Spleen (tissue), 11 donors: Measurements from ENCODE around the gene CRYL1. TPM values are rescaled to one million over a fixed set of nuclear protein-coding genes. Genes with fewer than 3 reads are reported as not detected.

ENCODE experiments used
- DNase-seq: peaks from one replicate; pipeline ENCODE4 v3.0.0-alpha.2; 2020
- H3K27ac ChIP-seq, 8 donors: fragments of 200-600 bp; sonication (generic) in 7 of 8; 1 replicate in 4 of 8; 2 replicates in 4 of 8; pipeline versions ENCODE4 v1.5.0 to v1.8.0; 2016 to 2021; ENCODE audit warnings: inconsistent platforms in 4 of 8, mild to moderate bottlenecking in 4 of 8, moderate library complexity in 1 of 8
- H3K27me3 ChIP-seq, 7 donors: fragments of 200-600 bp; sonication (generic) in 6 of 7; replicated peaks in 1 of 7; 1 replicate in 4 of 7; 2 replicates in 3 of 7; pipeline versions ENCODE4 v1.5.0 to v1.8.0; 2016 to 2021; ENCODE audit warnings: inconsistent platforms in 3 of 7, mild to moderate bottlenecking in 1 of 7
- H3K36me3 ChIP-seq, 6 donors: fragments of 200-600 bp; sonication (generic) in 5 of 6; 1 replicate in 4 of 6; 2 replicates in 2 of 6; pipeline versions ENCODE4 v1.5.0 to v1.8.0; 2016 to 2021; ENCODE audit warnings: inconsistent platforms in 2 of 6
- H3K4me1 ChIP-seq, 6 donors: fragments of 200-600 bp; sonication (generic) in 5 of 6; 1 replicate in 3 of 6; 2 replicates in 3 of 6; pipeline versions ENCODE4 v1.5.0 to v1.8.0; 2016 to 2021; ENCODE audit warnings: inconsistent platforms in 3 of 6
- H3K4me3 ChIP-seq, 8 donors: fragments of 200-600 bp; sonication (generic) in 7 of 8; 1 replicate in 4 of 8; 2 replicates in 4 of 8; pipeline versions ENCODE4 v1.5.0 to v1.8.0; 2016 to 2021; ENCODE audit warnings: inconsistent platforms in 4 of 8, mild to moderate bottlenecking in 4 of 8, moderate library complexity in 2 of 8
- H3K9me3 ChIP-seq, 8 donors: fragments of 200-600 bp; sonication (generic) in 7 of 8; 1 replicate in 4 of 8; 2 replicates in 4 of 8; pipeline versions ENCODE4 v1.5.0 to v1.8.0; 2016 to 2021; ENCODE audit warnings: inconsistent platforms in 4 of 8
- POLR2A ChIP-seq, 3 donors: fragments of 450-650 bp; IDR thresholded peaks; one replicate each; pipeline ENCODE4 v1.5.1; 2017; ENCODE audit warnings: antibody characterized with exemption in 3 of 3, mild to moderate bottlenecking in 1 of 3
- POLR2AphosphoS5 ChIP-seq, 3 donors: sonication (generic); formaldehyde crosslinking; IDR thresholded peaks; one replicate each; pipeline ENCODE4 v1.5.1; 2017; ENCODE audit warnings: antibody characterized with exemption in 3 of 3
- WGBS, 5 donors: extraction: QIAGEN DNeasy Blood & Tissue Kit in 3 of 5; methylation state at CpG; one replicate each; pipeline versions ENCODE4 v1.1.5 to v1.1.7; 2013 to 2018; 5-methylcytosine and 5-hydroxymethylcytosine counted together
- intact Hi-C: fragments of 100-400 bp; cut with DNase I; formaldehyde crosslinking; loops from one replicate; pipeline ENCODE4 v1.15.0; 2023; ENCODE audit warnings: low total_unique reads
- polyA plus RNA-seq, 3 donors: library from polyadenylated mRNA; stranded (reverse); fragments of 200-250 nt; gene quantifications; one replicate each; pipeline ENCODE4 v1.2.1, GENCODE V29; 2013
- total RNA-seq, 7 donors: library from RNA; depleted of rRNA in 3 of 7; stranded (reverse); fragments of >200 nt in 3 of 7; fragmentation: NEBNext Ultra II Directional in 4 of 7; extraction: Animal tissue kit (Norgen Biotek cat#: 25700) in 4 of 7; gene quantifications; one replicate each; pipeline versions ENCODE4 v1.1.0 to v1.2.1, GENCODE V29; 2016 to 2021
- TF ChIP-seq, protein P1 (sequence below), 11 experiments: fragments of 200-600 bp in 7 of 11; fragments of 450-650 bp in 4 of 11; sonication (generic) in 4 of 11; IDR thresholded peaks in 8 of 11; conservative IDR thresholded peaks in 3 of 11; 1 replicate in 7 of 11; 2 replicates in 4 of 11; pipeline versions ENCODE4 v1.4.0 to v1.8.0; 2016 to 2021; ENCODE audit warnings: antibody characterized with exemption in 11 of 11, inconsistent platforms in 4 of 11, mild to moderate bottlenecking in 1 of 11
- donor health status: healthy with polysubstance abuse.
- donor health status: DM: no; HTN: no; CAD: no; lungs with moderate emphysema.
- donor health status: DM: no; HTN: no; CAD: no.
- donor health status: Bipolar disorder and iron deficiency.
- donor health status: healthy.
- donor health status: DM: no; HTN: no; CAD: no.
- donor health status: DM: yes; HTN: yes; CAD: no.

Gene CRYL1
- total and polyA plus RNA-seq, 10 donors = 13.5 to 46.5 (median 29.0) TPM

DNA sequence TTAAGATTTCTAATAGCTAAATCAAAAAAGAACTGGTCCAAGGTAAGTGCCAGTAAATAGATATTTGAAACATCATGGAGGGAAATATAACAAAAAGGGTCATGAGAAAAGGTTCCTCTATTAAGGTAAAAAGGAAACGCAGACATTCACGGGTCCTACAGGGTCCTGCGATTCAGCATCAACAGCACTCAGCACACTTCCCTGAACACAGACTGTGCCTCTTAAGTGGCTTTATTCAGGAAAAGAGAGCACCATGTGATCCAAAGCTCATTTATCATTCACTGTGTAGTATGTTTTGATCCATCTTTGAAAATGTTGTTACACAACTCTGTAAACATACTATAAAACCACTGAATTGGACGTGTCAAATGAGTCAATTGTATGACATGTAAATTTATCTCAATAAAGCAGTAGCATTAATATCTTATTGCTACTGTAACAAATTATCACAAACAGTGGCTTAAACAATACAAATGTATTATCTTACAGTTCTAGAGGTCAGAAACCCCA lies 33.7 kb downstream of the CRYL1 start:
- 42 to 48% (median 44%) methylated on average over 4 of the region's 4 CpGs for WGBS, 5 donors
- H3K27me3 ChIP-seq = no peaks in the 10 kb centered on the region
- no peak overlapping the region for H3K4me3 ChIP-seq
- no peaks in the 10 kb centered on the region for H3K9me3 ChIP-seq
- peaks cover 0 to 23% (median 5%) of the 10 kb centered on the region in 6 donors for H3K36me3 ChIP-seq
- no peak for TF ChIP-seq POLR2AphosphoS5 (IDR thresholded peaks at IDR 0.05)
- TF ChIP-seq POLR2A (IDR thresholded peaks at IDR 0.05) = no peak
- TF ChIP-seq, protein P1, sequence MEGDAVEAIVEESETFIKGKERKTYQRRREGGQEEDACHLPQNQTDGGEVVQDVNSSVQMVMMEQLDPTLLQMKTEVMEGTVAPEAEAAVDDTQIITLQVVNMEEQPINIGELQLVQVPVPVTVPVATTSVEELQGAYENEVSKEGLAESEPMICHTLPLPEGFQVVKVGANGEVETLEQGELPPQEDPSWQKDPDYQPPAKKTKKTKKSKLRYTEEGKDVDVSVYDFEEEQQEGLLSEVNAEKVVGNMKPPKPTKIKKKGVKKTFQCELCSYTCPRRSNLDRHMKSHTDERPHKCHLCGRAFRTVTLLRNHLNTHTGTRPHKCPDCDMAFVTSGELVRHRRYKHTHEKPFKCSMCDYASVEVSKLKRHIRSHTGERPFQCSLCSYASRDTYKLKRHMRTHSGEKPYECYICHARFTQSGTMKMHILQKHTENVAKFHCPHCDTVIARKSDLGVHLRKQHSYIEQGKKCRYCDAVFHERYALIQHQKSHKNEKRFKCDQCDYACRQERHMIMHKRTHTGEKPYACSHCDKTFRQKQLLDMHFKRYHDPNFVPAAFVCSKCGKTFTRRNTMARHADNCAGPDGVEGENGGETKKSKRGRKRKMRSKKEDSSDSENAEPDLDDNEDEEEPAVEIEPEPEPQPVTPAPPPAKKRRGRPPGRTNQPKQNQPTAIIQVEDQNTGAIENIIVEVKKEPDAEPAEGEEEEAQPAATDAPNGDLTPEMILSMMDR (IDR thresholded peaks at IDR 0.05 in 8 of 11, conservative IDR thresholded peaks at IDR 0.05 in 3 of 11) = no peak
- peaks cover 0 to 13% (median 10%) of the 10 kb centered on the region in 6 donors for H3K4me1 ChIP-seq
- no peak overlapping the region for H3K27ac ChIP-seq
- intact Hi-C loops = loop anchor here (5.0 to 10.0 kb wide), 2 partner anchors 213 to 430 kb away; partner anchors contain the start of gene IL17D
- DNase-seq = no peak

DNA sequence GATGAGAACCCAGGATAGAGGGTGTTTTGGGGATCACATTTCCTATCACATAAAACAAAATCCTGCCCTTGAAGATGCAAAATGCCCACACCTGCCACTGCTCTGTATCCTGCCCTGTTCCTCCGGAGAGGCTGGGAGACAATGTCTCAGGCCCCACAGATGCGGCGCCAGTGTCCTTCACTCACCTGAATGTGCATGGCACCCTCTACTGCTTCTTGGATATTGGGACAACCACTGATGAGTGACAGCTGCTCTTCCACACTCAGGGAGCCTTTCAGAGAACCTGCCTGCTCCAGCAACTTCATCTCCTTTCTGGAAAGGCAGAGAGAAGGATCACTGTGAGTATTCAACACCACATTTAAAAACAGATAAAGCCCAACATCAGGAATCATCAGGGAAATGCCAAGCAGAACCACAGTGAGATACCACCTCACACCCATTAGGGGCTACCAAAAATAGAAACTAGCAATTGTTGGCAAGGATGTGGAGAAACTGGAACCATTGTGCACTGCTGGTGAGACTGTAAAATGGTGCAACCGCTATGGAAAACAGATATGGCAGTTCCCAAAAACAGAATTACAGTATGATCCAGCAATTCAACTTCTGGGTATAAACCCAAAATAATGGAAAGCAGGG lies 36.4 kb downstream of the CRYL1 start:
- Histone ChIP-seq H3K9me3 (no peaks in the 10 kb centered on the region), H3K4me3 (no peak overlapping the region), H3K36me3 (peaks cover 0 to 34% (median 5%) of the 10 kb centered on the region in 6 donors), H3K27ac (no peak overlapping the region), H3K27me3 (no peaks in the 10 kb centered on the region), H3K4me1 (no peaks in the 10 kb centered on the region)
- 50 to 94% (median 74%) methylated on average over 4 of the region's 4 CpGs for WGBS, 5 donors
- no peak for TF ChIP-seq POLR2AphosphoS5 (IDR thresholded peaks at IDR 0.05)
- TF ChIP-seq, protein P1 (IDR thresholded peaks at IDR 0.05 in 8 of 11, conservative IDR thresholded peaks at IDR 0.05 in 3 of 11) = peak in 6 of 11 experiments; percentile 25 to 52 (median 37)
- DNase-seq = no peak
- intact Hi-C loops = no loop called here

DNA sequence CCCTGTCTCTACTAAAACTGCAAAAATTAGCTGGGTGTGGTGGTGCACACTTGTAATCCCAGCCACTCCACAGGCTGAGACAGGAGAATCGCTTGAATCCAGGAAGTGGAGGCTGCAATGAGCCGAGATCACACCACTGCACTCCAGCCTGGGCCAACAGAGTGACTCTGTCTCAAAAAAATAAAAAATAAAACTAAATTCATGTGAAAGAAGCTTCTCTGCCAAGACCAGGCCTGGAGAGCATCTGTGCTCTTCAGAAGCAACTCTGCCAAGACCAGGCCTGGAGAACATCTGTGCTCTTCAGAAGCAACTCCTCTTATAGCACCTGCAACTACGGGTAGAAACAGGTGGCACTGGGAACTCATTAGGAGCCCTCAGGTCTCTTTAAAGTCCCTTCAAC lies 37.7 kb downstream of the CRYL1 start:
- H3K4me1 ChIP-seq = no peaks in the 10 kb centered on the region
- no peak overlapping the region for H3K4me3 ChIP-seq
- no peak overlapping the region for H3K27ac ChIP-seq
- intact Hi-C loops = no loop called here
- no peak for DNase-seq
- H3K36me3 ChIP-seq = peaks cover 0 to 34% (median 5%) of the 10 kb centered on the region in 6 donors
- 71 to 92% (median 83%) methylated on average over 3 of the region's 3 CpGs for WGBS, 5 donors
- no peaks in the 10 kb centered on the region for H3K9me3 ChIP-seq
- no peak for TF ChIP-seq POLR2A (IDR thresholded peaks at IDR 0.05)
- TF ChIP-seq POLR2AphosphoS5 (IDR thresholded peaks at IDR 0.05) = no peak
- TF ChIP-seq, protein P1 (IDR thresholded peaks at IDR 0.05 in 8 of 11, conservative IDR thresholded peaks at IDR 0.05 in 3 of 11) = no peak
- no peaks in the 10 kb centered on the region for H3K27me3 ChIP-seq

DNA sequence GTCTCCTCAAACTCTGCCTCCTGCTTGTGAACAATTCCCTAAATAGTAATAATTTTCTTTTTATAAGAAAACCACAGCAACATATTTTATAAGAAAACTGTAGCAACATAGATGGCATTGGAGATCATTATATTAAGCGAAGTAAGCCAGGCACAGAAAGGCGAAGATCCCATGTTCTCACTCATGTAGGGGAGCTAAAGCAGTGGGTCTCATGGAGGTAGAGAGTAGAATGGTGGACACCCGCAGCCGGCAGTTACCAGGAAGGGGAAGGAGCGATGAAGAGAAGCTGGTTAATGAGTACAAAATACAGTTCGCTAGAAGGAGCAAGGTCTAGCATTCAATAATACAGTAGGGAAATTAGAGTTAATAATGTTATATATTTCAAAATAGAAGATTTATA lies 42.9 kb downstream of the CRYL1 start:
- TF ChIP-seq POLR2A (IDR thresholded peaks at IDR 0.05) = no peak
- TF ChIP-seq POLR2AphosphoS5 (IDR thresholded peaks at IDR 0.05) = no peak
- TF ChIP-seq, protein P1 (IDR thresholded peaks at IDR 0.05 in 8 of 11, conservative IDR thresholded peaks at IDR 0.05 in 3 of 11) = no peak
- H3K27me3 ChIP-seq = no peaks in the 10 kb centered on the region
- H3K36me3 ChIP-seq = peaks cover 0 to 19% (median under 1%) of the 10 kb centered on the region in 6 donors
- no peaks in the 10 kb centered on the region for H3K9me3 ChIP-seq
- intact Hi-C loops = no loop called here
- WGBS, 5 donors = 92 to 97% (median 95%) methylated on average over 6 of the region's 6 CpGs
- H3K27ac ChIP-seq = no peak overlapping the region
- H3K4me1 ChIP-seq = no peaks in the 10 kb centered on the region
- H3K4me3 ChIP-seq = no peak overlapping the region
- DNase-seq = no peak
